ENCODE results near the gene TEX14.
"Not testable (repeated sequence)": the region's sequence is repeated elsewhere in the genome, so short reads cannot be mapped to it uniquely, and the experiment has no call there.

Gene TEX14

GRCh38 chr17:58586009-58586644 is 105.7 kb downstream of the TEX14 start:
- H3K9me3 Mint-ChIP-seq, result no peaks in the 10 kb centered on the region
- H3K27me3 Mint-ChIP-seq, result no peaks in the 10 kb centered on the region
- peaks cover 4% of the 10 kb centered on the region for H3K4me1 Mint-ChIP-seq
- H3K36me3 Mint-ChIP-seq, result no peaks in the 10 kb centered on the region
- no peak overlapping the region for H3K4me3 Mint-ChIP-seq
- ATAC-seq (ENCODE audit: low read depth), result no peak
- no peak overlapping the region for H3K27ac Mint-ChIP-seq
- DNase-seq (ENCODE audit: low spot score in 2 of 2), result no peak

GRCh38 chr17:58585554-58585953 is 106.3 kb downstream of the TEX14 start:
- no peak for DNase-seq (ENCODE audit: low spot score in 2 of 2)
- no peaks in the 10 kb centered on the region for H3K36me3 Mint-ChIP-seq
- H3K27ac Mint-ChIP-seq, result no peak overlapping the region
- H3K4me1 Mint-ChIP-seq, result peaks cover 4% of the 10 kb centered on the region
- no peak overlapping the region for H3K4me3 Mint-ChIP-seq
- no peaks in the 10 kb centered on the region for H3K27me3 Mint-ChIP-seq
- no peaks in the 10 kb centered on the region for H3K9me3 Mint-ChIP-seq
- no peak for ATAC-seq (ENCODE audit: low read depth)

- Mint-ChIP-seq H3K36me3 (no peaks in the 10 kb centered on the region), H3K4me3 (no peak overlapping the region), H3K4me1 (peaks cover 4% of the 10 kb centered on the region), H3K9me3 (no peaks in the 10 kb centered on the region), H3K27ac (no peak overlapping the region), H3K27me3 (no peaks in the 10 kb centered on the region)
- no peak for DNase-seq (ENCODE audit: low spot score in 2 of 2)
- ATAC-seq (ENCODE audit: low read depth), result no peak
These were observed 108.4 kb downstream of the TEX14 start for GRCh38 chr17:58583486-58583885.

- not testable (repeated sequence) for H3K4me1 Mint-ChIP-seq; H3K9me3 Mint-ChIP-seq; H3K27ac Mint-ChIP-seq; H3K4me3 Mint-ChIP-seq; H3K36me3 Mint-ChIP-seq; DNase-seq (ENCODE audit: low spot score in 2 of 2); ATAC-seq (ENCODE audit: low read depth); H3K27me3 Mint-ChIP-seq
These were observed 109.1 kb downstream of the TEX14 start for GRCh38 chr17:58582718-58583117.

- no peaks in the 10 kb centered on the region for H3K4me1 Mint-ChIP-seq
- DNase-seq (ENCODE audit: low spot score in 2 of 2), result no peak
- H3K27me3 Mint-ChIP-seq, result no peaks in the 10 kb centered on the region
- no peaks in the 10 kb centered on the region for H3K36me3 Mint-ChIP-seq
- H3K9me3 Mint-ChIP-seq, result no peaks in the 10 kb centered on the region
- no peak for ATAC-seq (ENCODE audit: low read depth)
- no peak overlapping the region for H3K27ac Mint-ChIP-seq
- no peak overlapping the region for H3K4me3 Mint-ChIP-seq
These were observed 111.2 kb downstream of the TEX14 start for GRCh38 chr17:58580671-58581070.

- Mint-ChIP-seq H3K36me3 (no peaks in the 10 kb centered on the region), H3K9me3 (no peaks in the 10 kb centered on the region), H3K4me1 (no peaks in the 10 kb centered on the region), H3K4me3 (no peak overlapping the region), H3K27ac (no peak overlapping the region), H3K27me3 (no peaks in the 10 kb centered on the region)
- DNase-seq (ENCODE audit: low spot score in 2 of 2) (peak; percentile 33 to 46), ATAC-seq (ENCODE audit: low read depth) (peak; percentile 63)
These were observed 114.1 kb downstream of the TEX14 start for GRCh38 chr17:58577696-58578095.

GRCh38 chr17:58576679-58577367 is 115.0 kb downstream of the TEX14 start:
- Mint-ChIP-seq H3K36me3 (no peaks in the 10 kb centered on the region), H3K4me1 (no peaks in the 10 kb centered on the region), H3K4me3 (no peak overlapping the region), H3K9me3 (no peaks in the 10 kb centered on the region), H3K27me3 (no peaks in the 10 kb centered on the region), H3K27ac (no peak overlapping the region)
- no peak for DNase-seq (ENCODE audit: low spot score in 2 of 2)
- no peak for ATAC-seq (ENCODE audit: low read depth)

- Mint-ChIP-seq H3K36me3 (no peaks in the 10 kb centered on the region), H3K4me3 (no peak overlapping the region), H3K27me3 (no peaks in the 10 kb centered on the region), H3K4me1 (no peaks in the 10 kb centered on the region), H3K9me3 (no peaks in the 10 kb centered on the region), H3K27ac (no peak overlapping the region)
- ATAC-seq (ENCODE audit: low read depth), result no peak
- DNase-seq (ENCODE audit: low spot score in 2 of 2), result no peak
These were observed 116.3 kb downstream of the TEX14 start for GRCh38 chr17:58575511-58575910.

- DNase-seq (ENCODE audit: low spot score in 2 of 2) (no peak), ATAC-seq (ENCODE audit: low read depth) (no peak)
- Mint-ChIP-seq H3K9me3 (no peaks in the 10 kb centered on the region), H3K27ac (no peak overlapping the region), H3K27me3 (no peaks in the 10 kb centered on the region), H3K36me3 (no peaks in the 10 kb centered on the region), H3K4me3 (no peak overlapping the region), H3K4me1 (no peaks in the 10 kb centered on the region)
These were observed 117.8 kb downstream of the TEX14 start for GRCh38 chr17:58574025-58574424.

GRCh38 chr17:58572846-58573245 is 119.0 kb downstream of the TEX14 start:
- Mint-ChIP-seq H3K36me3 (no peaks in the 10 kb centered on the region), H3K4me3 (no peak overlapping the region), H3K27ac (no peak overlapping the region), H3K4me1 (peaks cover 2% of the 10 kb centered on the region), H3K9me3 (no peaks in the 10 kb centered on the region), H3K27me3 (no peaks in the 10 kb centered on the region)
- DNase-seq (ENCODE audit: low spot score in 2 of 2) (no peak), ATAC-seq (ENCODE audit: low read depth) (no peak)

GRCh38 chr17:58570758-58571157 is 121.1 kb downstream of the TEX14 start:
- Mint-ChIP-seq H3K4me3 (no peak overlapping the region), H3K4me1 (peaks cover 5% of the 10 kb centered on the region), H3K9me3 (no peaks in the 10 kb centered on the region), H3K36me3 (no peaks in the 10 kb centered on the region), H3K27ac (no peak overlapping the region), H3K27me3 (no peaks in the 10 kb centered on the region)
- ATAC-seq (ENCODE audit: low read depth) (no peak), DNase-seq (ENCODE audit: low spot score in 2 of 2) (no peak)

GRCh38 chr17:58569196-58569595 is 122.6 kb downstream of the TEX14 start:
- no peaks in the 10 kb centered on the region for H3K9me3 Mint-ChIP-seq

GRCh38 chr17:58568044-58568799 is 123.6 kb downstream of the TEX14 start:
- Mint-ChIP-seq H3K9me3 (no peaks in the 10 kb centered on the region), H3K27ac (no peak overlapping the region), H3K4me1 (peaks cover 5% of the 10 kb centered on the region), H3K4me3 (no peak overlapping the region), H3K27me3 (no peaks in the 10 kb centered on the region), H3K36me3 (no peaks in the 10 kb centered on the region)
- ATAC-seq (ENCODE audit: low read depth) (no peak), DNase-seq (ENCODE audit: low spot score in 2 of 2) (no peak)

More at GRCh38 chr17:58569196-58569595, 122.6 kb downstream of the TEX14 start:
- ATAC-seq (ENCODE audit: low read depth), result no peak
- H3K27me3 Mint-ChIP-seq, result no peaks in the 10 kb centered on the region
- no peak for DNase-seq (ENCODE audit: low spot score in 2 of 2)
- no peak overlapping the region for H3K4me3 Mint-ChIP-seq
- no peaks in the 10 kb centered on the region for H3K36me3 Mint-ChIP-seq
- no peak overlapping the region for H3K27ac Mint-ChIP-seq
- H3K4me1 Mint-ChIP-seq, result peaks cover 5% of the 10 kb centered on the region
